HG03108 (cell line): ENCODE results near the gene CNOT2.
A peak's percentile ranks its signal among the peaks of the same experiment; 100 is the strongest.
"Not testable (repeated sequence)": the region's sequence is repeated elsewhere in the genome, so short reads cannot be mapped to it uniquely, and the experiment has no call there.

Experiments used
- ATAC-seq: cut with Tn5 transposase; IDR thresholded peaks from one replicate; pipeline ENCODE4 v1.9.1; 2021; ENCODE audit warnings: moderate library complexity; ENCODE audit not compliant: unreplicated experiment

CNOT2 gene

GRCh38 chr12:70292017-70292776, 49.0 kb downstream of the CNOT2 start:
- no peak for ATAC-seq

GRCh38 chr12:70304684-70305555, 61.7 kb downstream of the CNOT2 start:
- not testable (repeated sequence) for ATAC-seq

- ATAC-seq, result no peak
These were observed 62.6 kb downstream of the CNOT2 start for GRCh38 chr12:70305794-70306193.

GRCh38 chr12:70306676-70307075, 63.4 kb downstream of the CNOT2 start:
- no peak for ATAC-seq

- no peak for ATAC-seq
These were observed 64.6 kb downstream of the CNOT2 start for GRCh38 chr12:70307868-70308267.

- no peak for ATAC-seq
These were observed 66.1 kb downstream of the CNOT2 start for GRCh38 chr12:70309348-70309747.

- no peak for ATAC-seq
These were observed 70.9 kb downstream of the CNOT2 start for GRCh38 chr12:70314145-70314544.

GRCh38 chr12:70317781-70318180, 74.5 kb downstream of the CNOT2 start:
- ATAC-seq, result peak; percentile 84

GRCh38 chr12:70319605-70320004, 76.4 kb downstream of the CNOT2 start:
- ATAC-seq, result no peak

GRCh38 chr12:70321191-70321590, 78.0 kb downstream of the CNOT2 start:
- ATAC-seq, result no peak

GRCh38 chr12:70327541-70327940, 84.3 kb downstream of the CNOT2 start:
- ATAC-seq, result no peak

GRCh38 chr12:70329728-70330127, 86.5 kb downstream of the CNOT2 start:
- no peak for ATAC-seq

GRCh38 chr12:70330158-70330557, 86.9 kb downstream of the CNOT2 start:
- no peak for ATAC-seq

GRCh38 chr12:70332236-70332635, 89.0 kb downstream of the CNOT2 start:
- no peak for ATAC-seq

- no peak for ATAC-seq
These were observed 91.5 kb downstream of the CNOT2 start for GRCh38 chr12:70334742-70335141.

GRCh38 chr12:70338531-70338930, 95.3 kb downstream of the CNOT2 start:
- ATAC-seq, result no peak

GRCh38 chr12:70351076-70351475, 107.8 kb downstream of the CNOT2 start:
- ATAC-seq, result no peak

GRCh38 chr12:70353780-70354660, 110.8 kb downstream of the CNOT2 start:
- ATAC-seq, result no peak

GRCh38 chr12:70354787-70355186, 111.6 kb downstream of the CNOT2 start:
- no peak for ATAC-seq

GRCh38 chr12:70355972-70356371, 112.7 kb downstream of the CNOT2 start:
- ATAC-seq, result no peak
